AG04450 (cell line): ENCODE data around the gene PAPPA2. TPM values are rescaled to one million over a fixed set of nuclear protein-coding genes. Genes with fewer than 3 reads are reported as not detected.

Experiments
- CTCF ChIA-PET: fragments of 300-600, 350-600 bp; formaldehyde crosslinking; extraction: SDS; loops from one replicate; lab custom pipeline; 2022; ENCODE audit warnings: antibody characterized with exemption, inconsistent platforms; lab: Charles Lee
- POLR2A ChIA-PET: fragments of 350-600 bp; formaldehyde crosslinking; extraction: SDS; loops from one replicate; lab custom pipeline; 2021; ENCODE audit warnings: antibody characterized with exemption, inconsistent platforms; lab: Yijun Ruan, JAX
- DNase-seq: peaks from one replicate; pipeline ENCODE4 v3.0.0-alpha.2; 2011; ENCODE audit warnings: low read depth, low spot score
- H3K27ac ChIP-seq: one replicate; pipeline ENCODE4 v1.5.1; 2012; ENCODE audit warnings: low read depth, low read length, control low read depth
- H3K27me3 ChIP-seq: one replicate; pipeline ENCODE4 v1.6.0; 2012; ENCODE audit warnings: low read length; ENCODE audit not compliant: control insufficient read depth, insufficient read depth
- H3K4me3 ChIP-seq: 2 replicates; pipeline ENCODE4 v1.5.1; 2011; ENCODE audit warnings: mild to moderate bottlenecking, low read depth, low read length, control low read depth
- H3K9me3 ChIP-seq: 2 replicates; pipeline ENCODE4 v1.5.1; 2012; ENCODE audit warnings: low read length; ENCODE audit not compliant: control insufficient read depth, insufficient read depth
- CTCF ChIP-seq: IDR thresholded peaks from 2 replicates; pipeline ENCODE4 v1.5.1; 2011; ENCODE audit warnings: low read depth, low read length, control low read depth, inconsistent platforms
- polyA plus RNA-seq: library from polyadenylated mRNA; depleted of rRNA; stranded (reverse); fragments of >200 nt; gene quantifications from 2 replicates; pipeline ENCODE4 v1.2.3, GENCODE V29; 2011

Gene PAPPA2
- polyA plus RNA-seq, 1 experiment, result 0.29 TPM

DNA sequence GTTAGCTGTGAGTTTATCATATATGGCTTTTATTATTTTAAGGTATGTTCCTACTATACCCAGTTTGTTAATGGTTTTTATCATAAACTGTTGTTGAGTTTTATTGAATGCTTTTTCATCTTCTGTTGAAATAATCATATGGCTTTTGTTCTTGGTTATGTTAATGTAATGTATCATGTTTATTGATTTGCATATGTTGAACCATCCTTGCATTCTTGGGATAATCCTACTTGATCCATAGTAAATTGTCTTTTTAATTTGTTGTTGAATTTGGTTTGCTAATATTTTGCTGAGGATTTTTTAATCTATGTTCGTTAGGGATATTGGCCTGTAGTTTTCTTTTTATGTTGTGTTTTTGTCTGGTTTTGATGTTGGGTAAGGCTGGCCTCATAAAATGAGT, 185.6 kb downstream of the PAPPA2 start:
- CTCF ChIA-PET, result no interaction called here

DNA sequence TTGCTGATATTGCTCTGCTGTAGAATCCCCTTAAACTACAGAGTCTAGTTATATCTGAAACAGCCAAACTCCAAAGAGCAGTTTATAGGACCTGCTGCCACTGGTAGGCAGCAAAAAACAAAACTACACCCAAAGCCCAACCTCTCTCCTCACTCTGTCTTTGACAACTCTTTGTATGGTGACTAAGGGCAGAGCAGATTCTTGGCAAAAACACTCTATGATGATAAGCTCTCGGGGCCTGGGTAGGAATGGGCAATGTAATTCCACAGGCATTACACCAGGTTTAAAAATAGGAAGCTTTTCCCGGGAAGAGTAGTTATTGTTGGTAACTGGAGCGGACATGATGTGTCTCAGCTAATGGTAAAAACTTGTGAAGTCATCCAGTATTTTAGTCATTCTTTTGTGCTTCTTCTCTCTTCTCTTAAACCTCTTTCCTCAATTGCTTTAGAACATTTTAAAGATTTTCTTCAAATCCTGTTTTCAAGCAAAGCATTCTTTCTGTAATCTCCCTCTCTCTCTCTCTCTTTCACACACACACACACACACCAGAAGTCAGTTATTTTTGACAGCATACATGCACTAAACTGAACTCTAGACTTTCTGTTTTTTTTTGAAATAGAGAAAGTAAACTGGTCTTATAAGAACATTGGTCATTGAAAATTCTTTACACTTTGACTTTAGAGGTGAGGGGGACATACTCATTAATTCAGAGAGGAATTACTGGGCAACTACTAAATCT, 193.5 kb downstream of the PAPPA2 start:
- DNase-seq, result no peak
- CTCF ChIA-PET, result no interaction called here

More for the DNA sequence above, 185.6 kb downstream of the PAPPA2 start:
- POLR2A ChIA-PET, result no interaction called here
- H3K4me3 ChIP-seq, result no peak overlapping the region
- H3K27me3 ChIP-seq, result no peaks in the 10 kb centered on the region
- H3K27ac ChIP-seq, result no peak overlapping the region
- TF ChIP-seq CTCF, result no peak
- no peak for DNase-seq
- H3K9me3 ChIP-seq, result no peaks in the 10 kb centered on the region

DNA sequence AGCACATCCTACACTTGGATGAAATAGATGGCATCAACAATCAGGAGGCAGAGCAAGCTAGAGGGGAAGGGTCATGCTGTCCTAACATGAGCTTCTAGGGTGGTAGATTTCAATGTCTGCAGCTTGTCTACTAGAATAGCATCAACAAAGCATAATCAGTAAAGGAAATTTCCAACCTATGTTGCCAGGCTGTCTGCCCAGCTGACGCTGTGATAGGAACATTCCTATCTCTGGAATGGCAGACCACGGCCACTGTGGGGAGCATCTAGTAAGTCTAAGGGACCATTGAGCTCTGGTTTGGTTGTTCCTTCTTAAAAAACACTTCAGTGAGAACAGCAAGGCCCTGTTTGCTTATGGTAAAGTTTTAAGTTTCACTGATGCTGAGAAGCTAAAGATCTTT, 206.8 kb downstream of the PAPPA2 start:
- Histone ChIP-seq H3K4me3 (no peak overlapping the region), H3K27ac (no peak overlapping the region), H3K9me3 (no peaks in the 10 kb centered on the region), H3K27me3 (no peaks in the 10 kb centered on the region)
- DNase-seq, result no peak
- CTCF ChIA-PET, result no interaction called here
- POLR2A ChIA-PET, result no interaction called here
- TF ChIP-seq CTCF, result no peak

More for the DNA sequence above, 193.5 kb downstream of the PAPPA2 start:
- POLR2A ChIA-PET, result no interaction called here
- Histone ChIP-seq H3K27me3 (no peaks in the 10 kb centered on the region), H3K9me3 (no peaks in the 10 kb centered on the region), H3K27ac (no peak overlapping the region), H3K4me3 (no peak overlapping the region)
- TF ChIP-seq CTCF, result no peak

DNA sequence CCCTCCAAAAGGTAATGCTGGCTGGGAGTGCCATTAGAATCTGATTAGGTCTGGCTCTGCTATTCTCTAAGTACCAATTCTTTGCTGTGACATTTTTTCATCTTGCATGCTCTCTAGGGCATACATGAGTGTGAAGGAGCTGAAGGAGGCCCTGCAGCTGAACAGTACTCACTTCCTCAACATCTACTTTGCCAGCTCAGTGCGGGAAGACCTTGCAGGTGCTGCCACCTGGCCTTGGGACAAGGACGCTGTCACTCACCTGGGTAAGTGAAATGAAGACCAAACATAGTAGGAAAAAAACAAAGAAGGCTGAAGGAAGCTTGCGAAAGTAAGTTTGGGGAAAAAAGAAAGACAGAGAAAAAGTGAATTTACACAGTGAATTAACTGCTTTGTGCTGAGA, 207.9 kb downstream of the PAPPA2 start:
- ChIA-PET CTCF (no interaction called here), POLR2A (no interaction called here)
- no peak for DNase-seq

More for the DNA sequence above, 207.9 kb downstream of the PAPPA2 start:
- TF ChIP-seq CTCF, result no peak
- no peaks in the 10 kb centered on the region for H3K27me3 ChIP-seq
- H3K27ac ChIP-seq, result no peak overlapping the region
- no peaks in the 10 kb centered on the region for H3K9me3 ChIP-seq
- H3K4me3 ChIP-seq, result no peak overlapping the region
